Endothelial cell of umbilical vein (primary cell): Measurements from ENCODE around the gene SPRYD3. TPM values are rescaled to one million over a fixed set of nuclear protein-coding genes. Genes with fewer than 3 reads are reported as not detected.

ENCODE experiments used
- BruUV-seq: library from RNA; stranded (reverse); fragments of 400-500 nt; replicated peaks from 2 replicates; lab custom pipeline; 2021; lab: Mats Ljungman, UMichigan
- CTCF ChIA-PET: fragments of 300-600, 350-600 bp; sonication (Branson Sonifier 250); formaldehyde crosslinking; loops from one replicate; lab custom pipeline; 2021; ENCODE audit warnings: antibody characterized with exemption, inconsistent platforms; lab: Charles Lee
- POLR2A ChIA-PET: fragments of 300-600, 350-600 bp; sonication (Branson Sonifier 250); formaldehyde crosslinking; loops from one replicate; lab custom pipeline; 2021; ENCODE audit warnings: antibody characterized with exemption, inconsistent platforms; lab: Charles Lee
- DNase-seq: peaks from one replicate; pipeline ENCODE4 v3.0.0-alpha.2; 2011; ENCODE audit warnings: low read depth, low spot score
- FAIRE-seq: peaks from 2 replicates; lab custom pipeline; 2011; peaks lifted over from hg19 to GRCh38; lab: Jason Lieb, UNC
- H2AFZ ChIP-seq: 2 replicates; pipeline ENCODE4 v1.6.0; 2012; ENCODE audit warnings: low read depth, low read length, control low read depth, inconsistent platforms
- H3K27ac ChIP-seq: 2 replicates; pipeline ENCODE4 v1.5.1; 2011; ENCODE audit warnings: low read depth, mild to moderate bottlenecking, control low read depth, low read length, moderate library complexity; ENCODE audit not compliant: insufficient read depth
- H3K27me3 ChIP-seq, 2 experiments: 2 replicates each; pipeline versions ENCODE4 v1.6.0 to v1.6.1; 2011; ENCODE audit warnings: low read length in 2 of 2, mixed read lengths in 1 of 2; ENCODE audit not compliant: control insufficient read depth in 2 of 2, insufficient read depth in 2 of 2
- H3K36me3 ChIP-seq, 2 experiments: 2 replicates in 1 of 2; 3 replicates in 1 of 2; pipeline ENCODE4 v1.5.1; 2011; ENCODE audit warnings: low read length in 2 of 2, mild to moderate bottlenecking in 1 of 2, moderate library complexity in 1 of 2; ENCODE audit not compliant: control insufficient read depth in 2 of 2, insufficient read depth in 2 of 2; ENCODE audit errors: extremely low read depth in 1 of 2
- H3K4me1 ChIP-seq: 3 replicates; pipeline ENCODE4 v1.5.1; 2011; ENCODE audit warnings: mild to moderate bottlenecking, low read length; ENCODE audit not compliant: control insufficient read depth, insufficient read depth; ENCODE audit errors: extremely low read depth
- H3K4me2 ChIP-seq: 2 replicates; pipeline ENCODE4 v1.6.1; 2011; ENCODE audit warnings: low read length, control low read depth, mixed read lengths; ENCODE audit not compliant: insufficient read depth
- H3K4me3 ChIP-seq, 3 experiments: fragments of 200-600 bp in 1 of 3; sonication (generic), shearing (Covaris generic) in 1 of 3; replicated peaks in 1 of 3; 2 replicates each; pipeline ENCODE4 v1.5.1; 2011 to 2016; ENCODE audit warnings: control low read depth in 3 of 3, low read length in 3 of 3, mild to moderate bottlenecking in 2 of 3, inconsistent platforms in 1 of 3, low read depth in 1 of 3, moderate library complexity in 1 of 3; ENCODE audit not compliant: insufficient read depth in 1 of 3
- H3K79me2 ChIP-seq: 2 replicates; pipeline ENCODE4 v1.6.0; 2012; ENCODE audit warnings: low read length, inconsistent platforms; ENCODE audit not compliant: control insufficient read depth, insufficient read depth
- H3K9ac ChIP-seq: replicated peaks from 2 replicates; pipeline ENCODE3; 2011; ENCODE audit warnings: low read length, control low read depth; ENCODE audit not compliant: insufficient read depth; ENCODE audit errors: extremely low read depth
- H3K9me1 ChIP-seq: replicated peaks from 3 replicates; pipeline ENCODE4 v1.6.0; 2011; ENCODE audit warnings: mild to moderate bottlenecking, low read length; ENCODE audit not compliant: control insufficient read depth, insufficient read depth; ENCODE audit errors: extremely low read depth
- H3K9me3 ChIP-seq: replicated peaks from 2 replicates; pipeline ENCODE4 v1.5.1; 2012; ENCODE audit warnings: low read length, inconsistent platforms; ENCODE audit not compliant: control insufficient read depth, insufficient read depth
- H4K20me1 ChIP-seq: replicated peaks from 2 replicates; pipeline ENCODE3; 2011; ENCODE audit warnings: mild to moderate bottlenecking, low read length; ENCODE audit not compliant: control insufficient read depth, insufficient read depth; ENCODE audit errors: extremely low read depth
- EZH2 ChIP-seq: IDR thresholded peaks from 2 replicates; pipeline ENCODE4 v1.6.1; 2012; ENCODE audit warnings: borderline replicate concordance, low read depth, mild to moderate bottlenecking, moderate library complexity, low read length, inconsistent platforms; ENCODE audit not compliant: severe bottlenecking
- FOS ChIP-seq: IDR thresholded peaks from 2 replicates; pipeline ENCODE4 v1.6.1; 2011; ENCODE audit warnings: mild to moderate bottlenecking, low read length, moderate library complexity, borderline replicate concordance; ENCODE audit not compliant: insufficient read depth
- GATA2 ChIP-seq: IDR thresholded peaks from 2 replicates; pipeline ENCODE4 v1.7.0; 2011; ENCODE audit warnings: low read depth, mild to moderate bottlenecking, moderate library complexity, mixed read lengths, low read length; ENCODE audit not compliant: insufficient read length, insufficient read depth
- JUN ChIP-seq: IDR thresholded peaks from 2 replicates; pipeline ENCODE4 v1.6.1; 2011; ENCODE audit warnings: borderline replicate concordance, low read depth; ENCODE audit not compliant: insufficient read length, insufficient read depth
- MAX ChIP-seq: IDR thresholded peaks from 2 replicates; pipeline ENCODE4 v1.6.1; 2011; ENCODE audit not compliant: insufficient read depth, insufficient read length
- MYC ChIP-seq: IDR thresholded peaks from one replicate; pipeline ENCODE4 v1.6.1; 2011; ENCODE audit warnings: mild to moderate bottlenecking, low read depth, low read length
- POLR2A ChIP-seq: IDR thresholded peaks from 2 replicates; pipeline ENCODE4 v1.6.1; 2012; ENCODE audit warnings: low read depth, mild to moderate bottlenecking, control low read depth, low read length
- POLR2AphosphoS5 ChIP-seq: IDR thresholded peaks from 2 replicates; pipeline ENCODE4 v1.6.1; 2012; ENCODE audit warnings: low read depth, mild to moderate bottlenecking, control low read depth, low read length, moderate library complexity; ENCODE audit not compliant: insufficient read depth
- dilution Hi-C: fragments of 300-500 bp; cut with MboI; formaldehyde crosslinking; loops from one replicate; pipeline ENCODE4 v1.15.0; 2019; ENCODE audit warnings: low sequenced_read_pairs; ENCODE audit not compliant: extremely low pct_ligation_motif_present
- intact Hi-C: fragments of 100-400 bp; cut with micrococcal nuclease; formaldehyde crosslinking; loops from one replicate; pipeline ENCODE4 v1.10.0; 2022
- polyA plus RNA-seq, 4 experiments: library from polyadenylated mRNA; depleted of rRNA in 3 of 4; stranded (reverse) in 3 of 4; unstranded in 1 of 4; fragments of >200 nt; gene quantifications; 2 replicates each; pipeline versions ENCODE4 v1.2.1 to v1.2.3, GENCODE V29; 2011 to 2012; ENCODE audit warnings: missing spikeins in 1 of 4
- total RNA-seq: library from RNA; stranded (reverse); gene quantifications from 2 replicates; pipeline ENCODE4 v1.2.3, GENCODE V29; 2021
- TF ChIP-seq, protein P1 (sequence below), 2 donors: IDR thresholded peaks; 1 replicate in 1 of 2; 2 replicates in 1 of 2; pipeline ENCODE4 v1.5.1; 2011; ENCODE audit warnings: low read length in 2 of 2, mild to moderate bottlenecking in 2 of 2, moderate library complexity in 2 of 2, control low read depth in 1 of 2, inconsistent platforms in 1 of 2, low read depth in 1 of 2; ENCODE audit not compliant: insufficient read depth in 1 of 2; ENCODE audit errors: extremely low read depth in 1 of 2

The SPRYD3 gene
- total and polyA plus RNA-seq, 2 donors (not counting 3 experiments of a cell fraction or from before 2014, with no cell fraction given): 38.6 to 39.2 TPM

GRCh38 chr12:53025250-53025649 lies 53.9 kb downstream of the SPRYD3 start:
- peaks cover 29 to 37% of the 10 kb centered on the region in 2 experiments for H3K36me3 ChIP-seq
- peaks cover 15% of the 10 kb centered on the region for H3K79me2 ChIP-seq
- intact Hi-C loops: no loop called here
- H3K4me2 ChIP-seq: no peak overlapping the region
- dilution Hi-C loops: no loop called here
- BruUV-seq: no TSS peak
- TF ChIP-seq POLR2A: no peak
- no peak for TF ChIP-seq EZH2
- TF ChIP-seq MYC: no peak
- no peak for TF ChIP-seq JUN
- TF ChIP-seq GATA2: no peak
- no peak for TF ChIP-seq POLR2AphosphoS5
- TF ChIP-seq FOS: no peak
- TF ChIP-seq, protein P1, sequence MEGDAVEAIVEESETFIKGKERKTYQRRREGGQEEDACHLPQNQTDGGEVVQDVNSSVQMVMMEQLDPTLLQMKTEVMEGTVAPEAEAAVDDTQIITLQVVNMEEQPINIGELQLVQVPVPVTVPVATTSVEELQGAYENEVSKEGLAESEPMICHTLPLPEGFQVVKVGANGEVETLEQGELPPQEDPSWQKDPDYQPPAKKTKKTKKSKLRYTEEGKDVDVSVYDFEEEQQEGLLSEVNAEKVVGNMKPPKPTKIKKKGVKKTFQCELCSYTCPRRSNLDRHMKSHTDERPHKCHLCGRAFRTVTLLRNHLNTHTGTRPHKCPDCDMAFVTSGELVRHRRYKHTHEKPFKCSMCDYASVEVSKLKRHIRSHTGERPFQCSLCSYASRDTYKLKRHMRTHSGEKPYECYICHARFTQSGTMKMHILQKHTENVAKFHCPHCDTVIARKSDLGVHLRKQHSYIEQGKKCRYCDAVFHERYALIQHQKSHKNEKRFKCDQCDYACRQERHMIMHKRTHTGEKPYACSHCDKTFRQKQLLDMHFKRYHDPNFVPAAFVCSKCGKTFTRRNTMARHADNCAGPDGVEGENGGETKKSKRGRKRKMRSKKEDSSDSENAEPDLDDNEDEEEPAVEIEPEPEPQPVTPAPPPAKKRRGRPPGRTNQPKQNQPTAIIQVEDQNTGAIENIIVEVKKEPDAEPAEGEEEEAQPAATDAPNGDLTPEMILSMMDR (IDR thresholded peaks at IDR 0.05; ENCODE audit: extremely low read depth in 1 of 2, insufficient read depth in 1 of 2, low read depth in 1 of 2, low read length in 2 of 2): no peak
- no peak for TF ChIP-seq MAX
- no peak overlapping the region for H3K27ac ChIP-seq
- CTCF ChIA-PET: interaction anchor here (1.0 kb wide), 1 partner anchor 8 kb away, joined by 4 read pairs; no protein-coding TSS in a partner anchor
- FAIRE-seq (no peak), DNase-seq (no peak)
- no peaks in the 10 kb centered on the region for H3K9me1 ChIP-seq
- no peak overlapping the region for H2AFZ ChIP-seq
- no peak overlapping the region for H3K9ac ChIP-seq
- peaks cover 2% of the 10 kb centered on the region for H4K20me1 ChIP-seq
- no peaks in the 10 kb centered on the region for H3K27me3 ChIP-seq
- no peaks in the 10 kb centered on the region for H3K9me3 ChIP-seq
- H3K4me3 ChIP-seq: no peak overlapping the region
- no peaks in the 10 kb centered on the region for H3K4me1 ChIP-seq
- POLR2A ChIA-PET: no interaction called here
